ENCODE results near the gene ADAP2.

DNA sequence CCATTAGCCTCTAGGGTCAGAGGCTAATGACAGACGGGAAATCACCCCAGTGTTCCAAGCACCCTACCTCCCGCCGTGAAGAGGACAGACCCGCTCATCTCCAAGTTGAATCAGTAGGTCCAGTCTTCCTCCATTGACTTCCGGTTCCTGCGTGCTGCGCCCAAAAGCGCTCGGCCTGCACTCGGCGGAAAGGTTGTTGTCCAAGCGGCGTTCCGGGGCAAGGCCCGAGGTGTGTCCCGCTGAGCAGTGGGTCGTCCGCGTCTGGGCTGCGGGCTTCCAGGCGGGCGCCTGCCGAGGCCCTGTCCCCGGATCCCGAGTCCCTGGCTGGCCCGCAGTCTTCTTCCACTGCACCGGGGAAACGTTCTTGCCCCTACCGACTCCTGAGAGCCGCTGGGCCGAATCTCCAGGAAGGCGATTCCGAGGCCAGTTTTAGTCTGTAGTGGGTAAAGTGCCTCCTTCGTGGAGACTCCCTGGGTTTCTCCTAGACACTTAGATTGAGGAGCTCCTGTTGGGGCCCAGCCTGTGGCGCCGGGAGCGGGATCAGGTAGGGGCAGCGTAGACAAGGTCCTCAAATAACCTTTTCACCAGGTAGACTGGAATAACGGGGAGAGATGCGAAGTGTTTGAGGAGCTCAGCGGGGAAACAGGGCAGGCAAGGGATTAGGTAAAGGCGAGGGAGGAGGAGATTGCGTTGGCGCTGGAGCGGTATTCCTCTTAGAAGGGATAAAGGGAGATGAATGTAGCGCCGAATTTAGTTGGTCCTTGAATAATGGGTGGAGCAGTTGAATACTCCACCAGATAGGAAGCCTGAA, 15.4 kb upstream of the ADAP2 start, which contains the start of gene TEFM:
- peak; percentile 88 for TF ChIP-seq POLR2A (IDR thresholded peaks at IDR 0.05; ENCODE audit: low read depth, low read length)
- TF ChIP-seq POLR2AphosphoS5 (IDR thresholded peaks at IDR 0.05; ENCODE audit: low read depth, low read length): peak; percentile 83
- peak; percentile 87 for TF ChIP-seq POU2F2 (IDR thresholded peaks at IDR 0.05; ENCODE audit: low read depth, low read length)
- TF ChIP-seq TAF1 (IDR thresholded peaks at IDR 0.05; ENCODE audit: low read depth, low read length): peak; percentile 95
